Upper lobe of left lung (tissue), 4 donors: Measurements from ENCODE around the gene KIF5A.

Source experiments
- CTCF ChIP-seq, 6 experiments: fragments of 450-650 bp in 4 of 6; fragments of 200-600 bp in 2 of 6; sonication (generic) in 2 of 6; IDR thresholded peaks; one replicate each; pipeline ENCODE4 v1.5.1; 2016 to 2019; ENCODE audit warnings: antibody characterized with exemption in 6 of 6
- POLR2A ChIP-seq, 4 donors: fragments of 450-650 bp; IDR thresholded peaks; one replicate each; pipeline ENCODE4 v1.5.1; 2016 to 2017; ENCODE audit warnings: antibody characterized with exemption in 4 of 4, mild to moderate bottlenecking in 2 of 4

- TF ChIP-seq CTCF (IDR thresholded peaks at IDR 0.05) (no peak), POLR2A (IDR thresholded peaks at IDR 0.05) (no peak)
These were observed 28.3 kb upstream of the KIF5A start for GRCh38 chr12:57521525-57522010.
